Raji (cell line): ENCODE measurements around the gene NLGN2.

Source experiments
- POLR2A ChIP-seq: IDR thresholded peaks from 2 replicates; pipeline ENCODE4 v1.6.1; 2011; ENCODE audit warnings: low read depth, low read length, control low read depth; ENCODE audit not compliant: insufficient read depth

The NLGN2 gene

DNA sequence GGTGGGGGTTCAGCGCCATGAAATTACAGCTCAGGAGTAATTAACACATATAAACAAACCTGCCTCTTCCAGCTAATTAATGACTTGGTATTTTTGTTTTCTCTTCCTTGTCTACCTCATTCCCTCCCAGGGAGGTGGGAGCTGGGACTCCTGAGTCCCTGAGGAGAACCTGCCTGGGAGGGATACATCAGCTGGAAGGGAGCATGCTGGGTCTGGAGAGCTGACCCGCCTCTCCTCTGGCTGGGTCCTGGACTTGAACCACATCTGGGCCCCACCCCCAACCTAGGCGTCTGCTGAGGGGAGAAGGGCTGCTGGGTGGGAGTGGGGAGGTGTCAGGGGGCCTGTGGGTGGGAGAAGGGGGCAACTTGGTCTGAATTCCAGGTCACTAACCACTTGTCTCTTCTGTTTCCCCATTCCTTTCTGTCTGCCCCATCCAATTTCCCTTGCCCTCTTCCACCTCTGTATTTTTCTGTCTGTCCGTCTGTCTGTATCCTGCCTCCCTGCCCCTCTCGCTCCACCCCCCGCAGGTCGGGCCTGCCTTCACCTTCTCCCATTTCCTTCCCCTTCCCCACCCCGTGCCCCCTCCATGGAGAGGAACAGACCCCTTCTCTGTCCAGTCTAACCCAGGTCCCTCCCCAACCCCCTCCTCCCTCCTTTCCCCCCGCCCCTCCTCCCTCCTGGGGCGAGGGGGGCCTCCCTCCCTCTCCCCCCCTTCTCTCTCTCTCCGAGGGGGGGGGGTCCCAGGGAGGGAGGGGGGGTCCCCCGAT lies at the start of gene NLGN2:
Gene NLGN2, plus strand, starts transcription at position 361 of the 767 bp plus-strand sequence. CDS start 411 bp downstream, outside the sequence.
- no peak for TF ChIP-seq POLR2A

DNA sequence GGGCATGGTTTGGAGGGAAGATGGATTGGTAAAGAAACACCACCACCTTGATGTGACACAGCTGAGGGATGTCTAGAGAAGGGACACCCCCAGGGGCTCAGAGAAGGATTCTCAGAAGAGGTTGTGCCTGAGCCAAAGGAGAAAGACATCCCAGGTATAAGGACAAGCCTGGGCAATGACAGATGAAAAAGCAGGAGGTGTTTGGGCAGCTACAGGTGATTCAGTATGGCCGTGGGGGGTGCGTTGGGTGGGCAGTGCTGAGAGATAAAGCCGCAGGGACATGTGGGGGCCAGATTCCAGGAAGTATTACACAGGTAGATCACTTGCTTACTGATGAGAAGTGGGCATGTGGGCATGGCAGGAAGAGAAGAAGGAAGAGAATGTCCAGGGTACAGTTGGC lies 45.7 kb upstream of the NLGN2 start:
- no peak for TF ChIP-seq POLR2A

GRCh38 chr17:7363311-7363710 lies 44.3 kb upstream of the NLGN2 start:
- no peak for TF ChIP-seq POLR2A

DNA sequence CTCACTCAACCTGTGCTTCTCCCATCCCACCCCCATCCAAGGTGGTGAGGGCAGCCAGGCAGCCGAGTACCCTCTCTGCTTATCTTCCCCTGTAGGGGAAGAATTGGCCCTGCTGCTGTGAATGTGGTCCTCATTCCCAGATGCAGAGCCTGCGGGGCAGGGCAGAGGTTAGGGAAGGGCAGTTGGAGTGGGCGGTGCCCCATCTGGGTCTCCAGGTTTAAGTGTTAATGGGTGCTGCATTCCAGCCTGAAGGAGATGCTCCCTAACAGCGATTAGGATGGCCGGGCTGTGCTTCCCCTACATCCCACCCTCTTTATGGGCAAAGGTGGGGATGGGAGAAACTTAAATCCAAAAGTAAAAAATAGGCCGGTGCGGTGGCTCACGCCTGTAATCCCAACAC lies 40.6 kb upstream of the NLGN2 start:
- TF ChIP-seq POLR2A: no peak

DNA sequence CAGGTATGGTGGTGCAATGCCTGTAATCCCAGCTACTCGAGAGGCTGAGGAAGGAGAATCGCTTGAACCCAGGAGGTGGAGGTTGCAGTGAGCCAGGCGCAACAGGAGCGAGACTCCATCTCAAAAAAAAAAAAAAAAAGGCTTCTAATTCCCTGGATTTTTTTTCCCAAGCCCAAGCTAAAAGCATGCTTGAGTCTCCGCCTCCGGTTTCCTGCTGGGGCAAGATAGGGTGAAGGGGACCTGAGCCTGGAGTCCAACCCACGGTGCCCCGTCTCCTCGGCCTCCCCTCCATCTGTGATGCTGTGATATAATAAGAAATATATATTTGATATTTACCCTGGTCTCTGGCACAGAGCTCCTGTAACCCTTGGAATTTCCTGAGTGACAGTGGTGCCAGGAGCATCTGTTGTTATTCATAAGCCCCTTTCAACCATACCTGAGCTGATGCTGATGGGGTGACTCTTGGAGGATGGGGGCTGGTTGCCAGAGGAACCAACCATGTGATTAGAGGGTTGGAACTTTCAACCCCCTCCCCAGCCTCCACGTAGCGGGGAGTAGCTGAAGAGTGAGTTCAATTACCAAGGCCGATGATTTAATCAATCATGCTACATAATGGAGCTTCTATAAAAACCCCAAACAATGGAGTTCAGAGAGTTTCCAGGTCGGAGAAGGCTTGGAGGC lies 39.6 kb upstream of the NLGN2 start:
- TF ChIP-seq POLR2A: no peak

GRCh38 chr17:7369825-7370224 lies 37.8 kb upstream of the NLGN2 start:
- no peak for TF ChIP-seq POLR2A

- no peak for TF ChIP-seq POLR2A
Observed at GRCh38 chr17:7370853-7371252, 36.8 kb upstream of the NLGN2 start.

- no peak for TF ChIP-seq POLR2A
Observed at GRCh38 chr17:7374353-7374752, 33.3 kb upstream of the NLGN2 start.

GRCh38 chr17:7379134-7379533 lies 28.5 kb upstream of the NLGN2 start:
- TF ChIP-seq POLR2A: no peak

DNA sequence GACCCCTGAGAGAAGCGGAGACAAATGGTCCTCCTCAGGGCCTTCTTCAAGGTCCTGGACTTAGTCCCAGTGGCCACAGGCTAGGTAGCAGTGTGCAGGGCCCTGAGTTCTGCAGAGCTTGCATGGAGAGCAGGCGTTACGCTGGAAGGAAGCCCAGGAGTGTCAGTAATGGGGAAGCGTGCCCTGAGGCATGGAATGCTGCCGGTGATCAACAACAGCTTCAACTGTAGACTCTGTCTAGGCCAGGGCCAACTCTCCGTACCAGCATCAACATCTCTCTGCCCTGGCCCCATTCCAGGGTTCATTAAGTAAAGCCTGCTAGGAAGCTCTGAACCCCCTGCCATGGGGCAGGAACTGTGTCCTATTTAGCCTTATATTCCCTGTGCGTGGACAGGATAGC lies 27.3 kb upstream of the NLGN2 start:
- TF ChIP-seq POLR2A: no peak

DNA sequence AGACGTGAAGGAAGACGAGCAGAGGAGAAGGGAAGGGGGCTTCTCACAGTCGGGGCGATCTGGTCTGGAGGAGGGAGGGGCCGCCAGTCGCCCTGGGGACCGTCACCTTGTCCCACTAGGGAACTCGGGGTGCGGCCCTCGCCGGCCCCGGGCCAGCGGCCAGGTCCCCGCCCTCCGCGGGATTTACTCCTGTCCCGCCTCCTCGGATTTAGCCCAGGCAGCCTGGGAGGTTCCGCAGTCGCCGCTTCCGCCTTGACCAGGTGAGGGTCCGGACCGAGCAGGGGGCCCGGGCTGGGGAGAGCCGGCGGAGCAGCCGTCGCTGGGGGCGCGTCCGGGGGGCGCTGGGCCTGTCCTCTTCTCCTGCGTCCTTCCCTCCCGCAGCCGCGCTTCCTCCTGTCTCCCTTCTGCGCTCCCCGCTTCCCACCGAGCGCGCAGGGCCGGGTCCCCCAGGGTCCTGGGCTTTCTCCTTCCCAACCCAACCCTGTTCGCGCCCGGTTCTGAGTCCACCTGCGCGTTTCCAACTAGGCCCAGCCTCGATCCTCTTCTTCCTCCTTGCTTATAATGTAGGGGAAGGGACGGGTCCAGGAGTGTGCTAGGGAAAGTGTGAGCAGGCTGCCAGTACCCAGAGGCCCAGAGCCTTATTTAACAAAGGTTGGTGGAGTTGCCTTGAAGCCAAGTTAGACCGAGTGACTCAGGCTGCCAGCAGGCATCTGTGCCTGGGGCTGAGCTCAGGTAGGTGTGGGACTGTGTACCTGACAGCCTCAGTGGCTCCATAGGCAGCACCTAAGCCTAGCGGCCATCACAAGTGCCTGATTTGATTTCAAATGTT lies 26.6 kb upstream of the NLGN2 start, which contains the start of gene TNK1:
Gene TNK1, plus strand, starts transcription at position 235 of the 829 bp plus-strand sequence. CDS start 1,838 bp downstream, outside the sequence.
- TF ChIP-seq POLR2A: no peak

GRCh38 chr17:7382901-7383300 lies 24.7 kb upstream of the NLGN2 start:
- no peak for TF ChIP-seq POLR2A

- TF ChIP-seq POLR2A: no peak
Observed at GRCh38 chr17:7383371-7383741, 24.3 kb upstream of the NLGN2 start.

- no peak; the same call in 1 of the 2 replicates for TF ChIP-seq POLR2A
Observed at GRCh38 chr17:7383742-7384488, 23.7 kb upstream of the NLGN2 start.

DNA sequence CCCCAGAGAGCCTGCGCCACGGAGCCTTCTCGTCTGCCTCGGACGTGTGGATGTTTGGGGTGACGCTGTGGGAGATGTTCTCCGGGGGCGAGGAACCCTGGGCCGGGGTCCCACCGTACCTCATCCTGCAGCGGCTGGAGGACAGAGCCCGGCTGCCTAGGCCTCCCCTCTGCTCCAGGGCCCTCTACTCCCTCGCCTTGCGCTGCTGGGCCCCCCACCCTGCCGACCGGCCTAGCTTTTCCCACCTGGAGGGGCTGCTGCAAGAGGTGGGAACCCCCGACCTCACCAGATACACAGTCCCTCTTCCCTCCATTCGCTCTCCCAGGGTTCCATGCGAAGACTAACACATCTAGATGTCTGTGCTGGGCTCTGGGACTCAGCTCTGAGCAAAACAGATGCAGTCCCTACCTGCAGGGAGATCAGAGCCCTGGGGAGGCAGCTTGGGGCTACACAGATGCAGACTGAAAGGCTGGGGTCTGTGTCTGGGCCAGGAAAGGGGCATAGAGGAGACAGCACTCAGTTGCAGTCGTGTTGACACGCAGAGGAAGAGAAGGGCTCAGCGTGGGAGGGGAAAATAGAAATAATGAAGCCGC lies 23.1 kb upstream of the NLGN2 start:
- TF ChIP-seq POLR2A: no peak

- no peak for TF ChIP-seq POLR2A
Observed at GRCh38 chr17:7388856-7389255, 18.8 kb upstream of the NLGN2 start.
